Panc1 (cell line): ENCODE results near the gene COLEC11.

ENCODE experiments used
- POLR2AphosphoS5 ChIP-seq: IDR thresholded peaks from 2 replicates; pipeline ENCODE4 v1.6.1; 2012; ENCODE audit warnings: mild to moderate bottlenecking, low read depth, low read length, moderate library complexity
- TF ChIP-seq, protein P1 (sequence below): fragments of 450-650 bp; IDR thresholded peaks from 2 replicates; pipeline ENCODE4 v1.5.1; 2017; ENCODE audit warnings: mild to moderate bottlenecking
- TF ChIP-seq, protein P2 (sequence below), 2 experiments: IDR thresholded peaks; 2 replicates each; pipeline ENCODE4 v1.6.1; 2011 to 2012; ENCODE audit warnings: low read depth in 2 of 2, control low read depth in 1 of 2, low read length in 1 of 2, mild to moderate bottlenecking in 1 of 2, moderate library complexity in 1 of 2; ENCODE audit not compliant: insufficient read depth in 1 of 2

GRCh38 chr2:3679180-3679579 lies 84.3 kb downstream of the COLEC11 start:
- TF ChIP-seq POLR2AphosphoS5, result no peak
- TF ChIP-seq, protein P1, sequence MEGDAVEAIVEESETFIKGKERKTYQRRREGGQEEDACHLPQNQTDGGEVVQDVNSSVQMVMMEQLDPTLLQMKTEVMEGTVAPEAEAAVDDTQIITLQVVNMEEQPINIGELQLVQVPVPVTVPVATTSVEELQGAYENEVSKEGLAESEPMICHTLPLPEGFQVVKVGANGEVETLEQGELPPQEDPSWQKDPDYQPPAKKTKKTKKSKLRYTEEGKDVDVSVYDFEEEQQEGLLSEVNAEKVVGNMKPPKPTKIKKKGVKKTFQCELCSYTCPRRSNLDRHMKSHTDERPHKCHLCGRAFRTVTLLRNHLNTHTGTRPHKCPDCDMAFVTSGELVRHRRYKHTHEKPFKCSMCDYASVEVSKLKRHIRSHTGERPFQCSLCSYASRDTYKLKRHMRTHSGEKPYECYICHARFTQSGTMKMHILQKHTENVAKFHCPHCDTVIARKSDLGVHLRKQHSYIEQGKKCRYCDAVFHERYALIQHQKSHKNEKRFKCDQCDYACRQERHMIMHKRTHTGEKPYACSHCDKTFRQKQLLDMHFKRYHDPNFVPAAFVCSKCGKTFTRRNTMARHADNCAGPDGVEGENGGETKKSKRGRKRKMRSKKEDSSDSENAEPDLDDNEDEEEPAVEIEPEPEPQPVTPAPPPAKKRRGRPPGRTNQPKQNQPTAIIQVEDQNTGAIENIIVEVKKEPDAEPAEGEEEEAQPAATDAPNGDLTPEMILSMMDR, result no peak
- TF ChIP-seq, protein P2, sequence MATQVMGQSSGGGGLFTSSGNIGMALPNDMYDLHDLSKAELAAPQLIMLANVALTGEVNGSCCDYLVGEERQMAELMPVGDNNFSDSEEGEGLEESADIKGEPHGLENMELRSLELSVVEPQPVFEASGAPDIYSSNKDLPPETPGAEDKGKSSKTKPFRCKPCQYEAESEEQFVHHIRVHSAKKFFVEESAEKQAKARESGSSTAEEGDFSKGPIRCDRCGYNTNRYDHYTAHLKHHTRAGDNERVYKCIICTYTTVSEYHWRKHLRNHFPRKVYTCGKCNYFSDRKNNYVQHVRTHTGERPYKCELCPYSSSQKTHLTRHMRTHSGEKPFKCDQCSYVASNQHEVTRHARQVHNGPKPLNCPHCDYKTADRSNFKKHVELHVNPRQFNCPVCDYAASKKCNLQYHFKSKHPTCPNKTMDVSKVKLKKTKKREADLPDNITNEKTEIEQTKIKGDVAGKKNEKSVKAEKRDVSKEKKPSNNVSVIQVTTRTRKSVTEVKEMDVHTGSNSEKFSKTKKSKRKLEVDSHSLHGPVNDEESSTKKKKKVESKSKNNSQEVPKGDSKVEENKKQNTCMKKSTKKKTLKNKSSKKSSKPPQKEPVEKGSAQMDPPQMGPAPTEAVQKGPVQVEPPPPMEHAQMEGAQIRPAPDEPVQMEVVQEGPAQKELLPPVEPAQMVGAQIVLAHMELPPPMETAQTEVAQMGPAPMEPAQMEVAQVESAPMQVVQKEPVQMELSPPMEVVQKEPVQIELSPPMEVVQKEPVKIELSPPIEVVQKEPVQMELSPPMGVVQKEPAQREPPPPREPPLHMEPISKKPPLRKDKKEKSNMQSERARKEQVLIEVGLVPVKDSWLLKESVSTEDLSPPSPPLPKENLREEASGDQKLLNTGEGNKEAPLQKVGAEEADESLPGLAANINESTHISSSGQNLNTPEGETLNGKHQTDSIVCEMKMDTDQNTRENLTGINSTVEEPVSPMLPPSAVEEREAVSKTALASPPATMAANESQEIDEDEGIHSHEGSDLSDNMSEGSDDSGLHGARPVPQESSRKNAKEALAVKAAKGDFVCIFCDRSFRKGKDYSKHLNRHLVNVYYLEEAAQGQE (IDR thresholded peaks at IDR 0.05; ENCODE audit: insufficient read depth in 1 of 2, low read depth in 2 of 2, low read length in 1 of 2), result no peak
